Pulmonary artery endothelial cell (primary cell): ENCODE results near the gene OR4P4. TPM values are rescaled to one million over a fixed set of nuclear protein-coding genes. Genes with fewer than 3 reads are reported as not detected.

ENCODE experiments used
- DNase-seq: peaks from one replicate; pipeline ENCODE4 v3.0.0-alpha.2; 2011; ENCODE audit warnings: low read depth, low spot score
- total RNA-seq: library from RNA; depleted of rRNA; stranded (reverse); fragments of >200 nt; gene quantifications from 2 replicates; pipeline ENCODE4 v1.2.3, GENCODE V29; 2014

Gene OR4P4
- not detected in 2 replicates for total RNA-seq

- no peak for DNase-seq
Measured at GRCh38 chr11:55634813-55635212, at the start of gene OR4P4. OR4P4 (plus strand) TSS chr11:55635113.

GRCh38 chr11:55607545-55607944 is 27.4 kb upstream of the OR4P4 start, which contains the start of gene OR4C11:
OR4C11 (minus strand) TSS chr11:55607645; CDS start chr11:55604373, 3,272 bp downstream.
- no peak for DNase-seq

GRCh38 chr11:55624531-55624930 is 10.4 kb upstream of the OR4P4 start:
- no peak for DNase-seq

GRCh38 chr11:55648027-55648426 is 13.1 kb downstream of the OR4P4 start, which contains the start of gene OR4S2:
OR4S2 (plus strand) TSS chr11:55648327; CDS start chr11:55650904, 2,577 bp downstream.
- DNase-seq: no peak

GRCh38 chr11:55652560-55652959 is 17.6 kb downstream of the OR4P4 start:
- no peak for DNase-seq

GRCh38 chr11:55655096-55655495 is 20.2 kb downstream of the OR4P4 start:
- no peak for DNase-seq

- DNase-seq: no peak
Measured at GRCh38 chr11:55658031-55658573, 23.2 kb downstream of the OR4P4 start.

- no peak for DNase-seq
Measured at GRCh38 chr11:55658608-55659007, 23.7 kb downstream of the OR4P4 start.

GRCh38 chr11:55661901-55662300 is 27.0 kb downstream of the OR4P4 start, which contains the start of gene OR4C6:
OR4C6 (plus strand) TSS chr11:55662201; CDS start chr11:55665167, 2,966 bp downstream.
- no peak for DNase-seq

GRCh38 chr11:55669376-55669775 is 34.5 kb downstream of the OR4P4 start:
- DNase-seq: no peak

GRCh38 chr11:55673860-55674259 is 38.9 kb downstream of the OR4P4 start:
- no peak for DNase-seq

Other genes with a start within 250 kb of the OR4P4 start
- not detected in 2 replicates for gene OR4C15, start 80.6 kb upstream of the OR4P4 start, total RNA-seq
- gene OR4C16, start 63.0 kb upstream of the OR4P4 start, total RNA-seq: not detected in 2 replicates
- not detected in 2 replicates for gene OR4C11, start 27.5 kb upstream of the OR4P4 start, total RNA-seq
- gene OR4S2, start 13.2 kb downstream of the OR4P4 start, total RNA-seq: not detected in 2 replicates
- not detected in 2 replicates for gene OR4C6, start 27.1 kb downstream of the OR4P4 start, total RNA-seq
- not detected in 2 replicates for gene OR5D13, start 138.3 kb downstream of the OR4P4 start, total RNA-seq
- not detected in 2 replicates for gene OR5D14, start 160.4 kb downstream of the OR4P4 start, total RNA-seq
- gene OR5L1, start 176.3 kb downstream of the OR4P4 start, total RNA-seq: not detected in 2 replicates
- gene OR5D18, start 184.5 kb downstream of the OR4P4 start, total RNA-seq: not detected in 2 replicates
- gene OR5L2, start 192.1 kb downstream of the OR4P4 start, total RNA-seq: not detected in 2 replicates
- gene OR5D16, start 203.6 kb downstream of the OR4P4 start, total RNA-seq: not detected in 2 replicates
- not detected in 2 replicates for gene TRIM51, start 248.2 kb downstream of the OR4P4 start, total RNA-seq